Transverse colon (tissue), 4 donors: ENCODE results near the gene SLX4IP. TPM values are rescaled to one million over a fixed set of nuclear protein-coding genes. Genes with fewer than 3 reads are reported as not detected.
A peak's percentile ranks its signal among the peaks of the same experiment; 100 is the strongest.

Experiments used
- DNase-seq: peaks from one replicate; pipeline ENCODE4 v3.0.0-alpha.2; 2019
- H3K27ac ChIP-seq, 4 donors: fragments of 200-600 bp; sonication (generic); 2 replicates each; pipeline ENCODE4 v1.5.1; 2016 to 2018; ENCODE audit warnings: inconsistent platforms in 4 of 4
- H3K27me3 ChIP-seq: fragments of 200-600 bp; sonication (generic); 2 replicates; pipeline ENCODE4 v1.5.1; 2017; ENCODE audit warnings: inconsistent platforms
- H3K36me3 ChIP-seq, 4 donors: fragments of 200-600 bp; sonication (generic); 2 replicates each; pipeline ENCODE4 v1.5.1; 2017 to 2019; ENCODE audit warnings: inconsistent platforms in 4 of 4
- H3K4me1 ChIP-seq, 4 donors: fragments of 200-600 bp; sonication (generic); 2 replicates each; pipeline ENCODE4 v1.5.1; 2017 to 2020; ENCODE audit warnings: inconsistent platforms in 4 of 4
- H3K4me3 ChIP-seq, 4 donors: fragments of 200-600 bp; sonication (generic); 1 replicate in 1 of 4; 2 replicates in 3 of 4; pipeline versions ENCODE4 v1.5.1 to v1.6.1; 2017 to 2019; ENCODE audit warnings: inconsistent platforms in 4 of 4
- H3K9me3 ChIP-seq, 2 donors: fragments of 200-600 bp; sonication (generic); 2 replicates each; pipeline ENCODE4 v1.5.1; 2017 to 2019; ENCODE audit warnings: inconsistent platforms in 2 of 2
- CTCF ChIP-seq, 5 experiments: fragments of 200-600 bp in 3 of 5; fragments of 450-650 bp in 2 of 5; sonication (generic) in 3 of 5; IDR thresholded peaks; 1 replicate in 2 of 5; 2 replicates in 3 of 5; pipeline ENCODE4 v1.5.1; 2016 to 2017; ENCODE audit warnings: antibody characterized with exemption in 5 of 5, inconsistent platforms in 3 of 5, mild to moderate bottlenecking in 2 of 5, moderate library complexity in 1 of 5
- EP300 ChIP-seq: sonication (generic); formaldehyde crosslinking; IDR thresholded peaks from one replicate; pipeline ENCODE4 v1.6.1; 2017; ENCODE audit warnings: antibody characterized with exemption, low read depth
- POLR2A ChIP-seq: fragments of 450-650 bp; IDR thresholded peaks from one replicate; pipeline ENCODE4 v1.6.1; 2016; ENCODE audit warnings: antibody characterized with exemption, mild to moderate bottlenecking, moderate library complexity
- POLR2AphosphoS5 ChIP-seq, 3 donors: sonication (generic); formaldehyde crosslinking; IDR thresholded peaks; one replicate each; pipeline ENCODE4 v1.6.1; 2016; ENCODE audit warnings: antibody characterized with exemption in 3 of 3
- WGBS, 2 donors: methylation state at CpG; one replicate each; pipeline ENCODE4 v1.1.5; 2018; ENCODE audit warnings: low coverage in 1 of 2; 5-methylcytosine and 5-hydroxymethylcytosine counted together
- in situ Hi-C, 4 donors: fragments of 200-750 bp; cut with MboI; loops; one replicate each; pipeline versions ENCODE4 v1.15.0 to v1.15.1; 2017; ENCODE audit warnings: low sequenced_read_pairs in 3 of 4, low pct_ligation_motif_present in 1 of 4, low pct_unique_long_range_greater_than_20kb in 1 of 4
- intact Hi-C: fragments of 100-400 bp; cut with DNase I; formaldehyde crosslinking; loops from one replicate; pipeline ENCODE4 v1.15.1; 2023; ENCODE audit warnings: low total_unique reads
- small RNA-seq, 4 donors: library from RNA; depleted of rRNA; stranded (forward); fragments of <200 nt; gene quantifications; one replicate each; pipeline ENCODE3, GENCODE V24; 2016
- total RNA-seq, 4 donors: library from RNA; depleted of rRNA; stranded (reverse); fragments of >200 nt; gene quantifications; one replicate each; pipeline ENCODE4 v1.1.0, GENCODE V29; 2016

Gene SLX4IP
- total RNA-seq, 4 donors from 2014 or later: 5.4 to 8.4 (median 7.5) TPM

- H3K36me3 ChIP-seq: no peaks in the 10 kb centered on the region
- peak overlapping the region in 2 of 4 donors; percentile 94 to 97 for H3K4me3 ChIP-seq
- peak overlapping the region; percentile 100 for H3K27ac ChIP-seq
- WGBS, 2 donors: 83 to 86% methylated on average over 1 to 4 of the region's 4 CpGs
- H3K4me1 ChIP-seq: peaks cover 8 to 24% (median 21%) of the 10 kb centered on the region in 4 donors
- H3K9me3 ChIP-seq: no peaks in the 10 kb centered on the region
- intact Hi-C loops: loop anchor here (10.0 kb wide), 1 partner anchor 599 kb away; no protein-coding TSS in a partner anchor
- H3K27me3 ChIP-seq: no peaks in the 10 kb centered on the region
- no peak for TF ChIP-seq POLR2AphosphoS5 (IDR thresholded peaks at IDR 0.05)
- no peak for TF ChIP-seq POLR2A
- no peak for TF ChIP-seq CTCF (IDR thresholded peaks at IDR 0.05)
- TF ChIP-seq EP300: no peak
- DNase-seq: no peak
- in situ Hi-C loops: loop anchor here in 1 of 4 donors (10.0 kb wide), 1 partner anchor 529 kb away; no protein-coding TSS in a partner anchor
Measured at GRCh38 chr20:10675450-10675848, 240.3 kb downstream of the SLX4IP start.

GRCh38 chr20:10676518-10676917 is 241.4 kb downstream of the SLX4IP start:
- TF ChIP-seq POLR2A (no peak), EP300 (no peak), POLR2AphosphoS5 (IDR thresholded peaks at IDR 0.05) (no peak), CTCF (IDR thresholded peaks at IDR 0.05) (no peak)
- Histone ChIP-seq H3K4me1 (peaks cover 8 to 13% (median 11%) of the 10 kb centered on the region in 4 donors), H3K4me3 (no peak overlapping the region), H3K36me3 (no peaks in the 10 kb centered on the region), H3K27ac (no peak overlapping the region), H3K9me3 (no peaks in the 10 kb centered on the region), H3K27me3 (no peaks in the 10 kb centered on the region)
- WGBS, 2 donors: 81% methylated on average over 3 of the region's 3 CpGs; no CpG with 5 or more reads in 1 of the 2 donors
- DNase-seq: no peak
- in situ Hi-C loops: loop anchor here in 1 of 4 donors (10.0 kb wide), 1 partner anchor 528 kb away; no protein-coding TSS in a partner anchor
- intact Hi-C loops: loop anchor here (10.0 kb wide), 1 partner anchor 598 kb away; no protein-coding TSS in a partner anchor

Small RNA genes lying within 50 kb of the gene (small RNA-seq; reads per million reads assigned to genes)
- gene MIR6870: 0 reads per million in 4 donors

Other genes with a start within 250 kb of the SLX4IP start
- 1 to 10 TPM in 3 of 4 donors, not detected in 1; 1.4 to 4.2 (median 2.4) TPM for gene SNAP25, start 216.5 kb upstream of the SLX4IP start, total RNA-seq
- 10 to 100 TPM in 3 of 4 donors, under 1 TPM in 1; 0.80 to 22.5 (median 17.6) TPM for gene MKKS, start 1.1 kb upstream of the SLX4IP start, total RNA-seq
- gene JAG1, start 238.7 kb downstream of the SLX4IP start, total RNA-seq: 100 to 1,000 TPM in 3 of 4 donors, 10 to 100 TPM in 1; 75.0 to 117 (median 109) TPM